Stimulated activated CD4-positive, alpha-beta T cell treated with anti-CD3 and anti-CD28 coated beads, Interleukin-1b, Interleukin-23, amount 100 ng/mL, for 4 hours (primary cell): Measurements from ENCODE around the gene PRMT1.
"Not testable (repeated sequence)": the region's sequence is repeated elsewhere in the genome, so short reads cannot be mapped to it uniquely, and the experiment has no call there.

Experiments used
- DNase-seq, 2 donors: peaks; one replicate each; pipeline ENCODE4 v3.0.0-alpha.2; 2020; ENCODE audit warnings: low read depth in 2 of 2

PRMT1 gene

GRCh38 chr19:49719420-49719819 lies 42.3 kb downstream of the PRMT1 start:
- DNase-seq = not testable (repeated sequence)

- no peak for DNase-seq
Observed at GRCh38 chr19:49727217-49728030, 50.4 kb downstream of the PRMT1 start.

- DNase-seq = no peak
Observed at GRCh38 chr19:49730166-49730565, 53.1 kb downstream of the PRMT1 start.
